ENCODE results near the gene NDUFA8. TPM values are rescaled to one million over a fixed set of nuclear protein-coding genes. Genes with fewer than 3 reads are reported as not detected.
A peak's percentile ranks its signal among the peaks of the same experiment; 100 is the strongest.

NDUFA8 gene
- total and polyA plus RNA-seq, 9 of the 15 experiments (the other 6 are each of a cell fraction or from before 2014, with no cell fraction given) = 105 to 212 (median 133) TPM

GRCh38 chr9:122118343-122119165 lies 41.0 kb downstream of the NDUFA8 start (continued):
- TF ChIP-seq BRF2 (IDR thresholded peaks at IDR 0.05; ENCODE audit: borderline replicate concordance, insufficient read depth, insufficient read length) (no peak), ZNF398 (CRISPR knock-in tag; IDR thresholded peaks at IDR 0.05) (no peak), SOX6 (IDR thresholded peaks at IDR 0.05) (no peak), IRF9 (tag; IDR thresholded peaks at IDR 0.05) (no peak), KDM1A (IDR thresholded peaks at IDR 0.05) (peak in 1 of 2 experiments; percentile 57; a peak in 2 of 4 replicates), BCOR (IDR thresholded peaks at IDR 0.05) (peak; percentile 89), ETV6 (IDR thresholded peaks at IDR 0.05; ENCODE audit: borderline replicate concordance in 1 of 2, low read depth in 2 of 2, low read length in 1 of 2) (no peak), ETV6 (CRISPR knock-in tag; IDR thresholded peaks at IDR 0.05; ENCODE audit: borderline replicate concordance) (no peak), ZNF316 (IDR thresholded peaks at IDR 0.05) (peak; percentile 68), TAF1 (IDR thresholded peaks at IDR 0.05; ENCODE audit: control insufficient read depth, extremely low read depth, insufficient read depth, low read length, severe bottlenecking) (no peak), SRSF7 (optimal IDR thresholded peaks at IDR 0.05; ENCODE audit: low read depth, low read length) (no peak), SRSF3 (IDR thresholded peaks at IDR 0.05; ENCODE audit: insufficient read depth, low read length) (no peak), CBFB (CRISPR knock-in tag; IDR thresholded peaks at IDR 0.05) (no peak), HMBOX1 (IDR thresholded peaks at IDR 0.05) (no peak), U2AF2 (optimal IDR thresholded peaks at IDR 0.05; ENCODE audit: low read depth, low read length) (no peak), MCM3 (IDR thresholded peaks at IDR 0.05) (no peak), NFIX (CRISPR knock-in tag; IDR thresholded peaks at IDR 0.05; ENCODE audit: low read depth) (no peak), ARID3B (CRISPR knock-in tag; IDR thresholded peaks at IDR 0.05; ENCODE audit: borderline replicate concordance) (no peak), HLTF (IDR thresholded peaks at IDR 0.05) (no peak), FOSL1 (tag; conservative IDR thresholded peaks at IDR 0.05) (no peak), PYGO2 (tag; IDR thresholded peaks at IDR 0.05) (no peak)

All from K562 (cell line).